ENCODE measurements around the gene SHMT1.
"Not testable (repeated sequence)": the region's sequence is repeated elsewhere in the genome, so short reads cannot be mapped to it uniquely, and the experiment has no call there.

SHMT1 gene

DNA sequence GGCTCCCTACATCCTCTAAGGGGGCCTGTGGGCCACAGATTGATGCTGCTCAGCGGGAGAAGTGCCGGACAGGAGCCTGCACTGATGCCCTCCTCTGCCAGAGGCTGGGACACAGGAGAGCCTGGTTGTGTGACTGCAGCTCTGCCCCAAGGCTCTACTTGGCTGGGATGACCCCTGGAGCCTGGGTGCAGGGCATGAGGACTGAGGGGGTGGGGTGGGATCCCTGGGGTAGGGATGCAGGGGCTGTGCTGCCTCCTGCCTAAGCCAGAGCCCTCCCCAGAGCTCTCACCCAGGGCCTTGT, 14.8 kb upstream of the SHMT1 start:
- DNase-seq (ENCODE audit: low read depth) = no peak

GRCh38 chr17:18377437-18378204, 14.3 kb upstream of the SHMT1 start, which contains the start of gene EVPLL:
TSS of gene EVPLL (plus strand) at chr17:18377778. CDS start at chr17:18380938, 3,160 bp downstream.
- peak; percentile 63 for DNase-seq (ENCODE audit: low read depth)

DNA sequence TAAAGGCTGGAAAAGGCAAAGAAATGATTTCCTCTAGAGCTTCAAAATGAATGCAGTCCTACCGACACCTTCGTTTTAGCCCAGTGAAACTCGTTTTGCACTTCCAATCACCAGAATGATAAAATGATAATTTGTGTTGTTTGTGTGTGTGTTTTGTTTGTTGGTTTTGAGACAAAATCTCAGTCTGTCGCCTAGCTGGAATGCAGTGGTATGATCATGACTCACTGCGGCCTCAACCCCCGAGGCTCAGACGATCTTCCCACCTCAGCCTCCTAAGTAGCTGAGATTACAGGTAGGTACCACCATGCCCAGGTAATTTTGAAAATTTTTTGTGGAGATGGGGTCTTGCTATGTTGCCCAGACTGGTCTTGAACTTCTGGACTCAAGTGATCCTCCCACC, 10.9 kb upstream of the SHMT1 start:
- DNase-seq (ENCODE audit: low read depth) = no peak

DNA sequence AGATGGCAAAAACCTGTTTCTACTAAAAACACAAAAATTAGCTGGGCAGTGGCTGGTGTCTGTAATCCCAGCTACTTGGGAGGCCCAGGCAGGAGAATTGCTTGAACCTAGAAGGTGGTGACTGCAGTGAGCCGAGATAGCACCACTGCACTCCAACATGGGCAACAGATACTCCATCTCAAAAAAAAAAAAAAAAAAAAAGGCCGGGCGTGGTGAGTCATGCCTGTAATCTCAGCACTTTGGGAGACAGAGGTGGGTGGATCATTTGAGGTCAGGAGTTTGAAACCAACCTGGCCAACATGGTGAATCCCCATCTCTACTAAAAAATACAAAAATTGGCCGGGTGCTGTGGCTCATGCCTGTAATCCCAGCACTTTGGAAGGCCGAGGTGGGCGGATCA, 9.8 kb upstream of the SHMT1 start:
- peak; percentile 9 for DNase-seq (ENCODE audit: low read depth)

DNA sequence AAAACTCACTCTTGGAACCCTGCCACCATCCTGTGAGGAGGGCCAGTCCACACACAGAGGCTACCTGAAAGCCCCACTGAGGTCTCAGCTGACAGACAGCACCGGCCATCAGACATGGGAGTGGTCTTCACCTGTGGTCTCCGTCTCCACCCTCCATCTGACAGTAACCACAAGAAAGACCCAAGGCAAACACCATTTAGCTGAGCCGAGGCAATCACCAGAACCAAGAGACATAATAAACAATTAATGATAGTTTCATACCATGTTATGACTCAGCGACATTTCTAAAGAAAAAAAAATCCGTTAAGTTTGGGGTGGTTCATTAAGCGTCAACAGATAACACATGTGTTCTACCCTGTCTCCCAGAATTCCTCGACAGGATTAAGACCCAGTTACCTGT, 8.1 kb upstream of the SHMT1 start:
- DNase-seq (ENCODE audit: low read depth) = peak; percentile 5

DNA sequence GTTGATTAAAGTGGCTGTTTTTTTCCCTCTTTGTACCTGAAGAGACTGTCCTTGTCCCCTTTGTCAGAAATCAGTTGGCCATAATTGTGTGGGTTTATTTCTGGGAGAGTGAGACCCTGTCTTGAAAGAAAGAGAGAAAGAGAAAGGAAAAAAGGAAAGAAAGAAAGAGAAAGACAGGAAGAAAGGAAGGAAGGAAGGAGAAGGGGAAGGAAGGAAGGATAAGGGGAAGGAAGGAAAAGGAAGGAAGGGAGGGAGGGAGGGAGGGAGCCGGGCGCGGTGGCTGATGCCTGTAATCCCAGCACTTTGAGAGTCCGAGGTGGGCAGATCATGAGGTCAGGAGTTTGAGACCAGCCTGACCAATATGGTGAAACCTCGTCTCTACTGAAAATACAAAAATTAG, 7.4 kb upstream of the SHMT1 start:
- DNase-seq (ENCODE audit: low read depth) = no peak

GRCh38 chr17:18368946-18369345, 5.6 kb upstream of the SHMT1 start:
- peak; percentile 6 for DNase-seq (ENCODE audit: low read depth)

- no peak for DNase-seq (ENCODE audit: low read depth)
Observed at GRCh38 chr17:18364166-18364565, 816 bp upstream of the SHMT1 start.

DNA sequence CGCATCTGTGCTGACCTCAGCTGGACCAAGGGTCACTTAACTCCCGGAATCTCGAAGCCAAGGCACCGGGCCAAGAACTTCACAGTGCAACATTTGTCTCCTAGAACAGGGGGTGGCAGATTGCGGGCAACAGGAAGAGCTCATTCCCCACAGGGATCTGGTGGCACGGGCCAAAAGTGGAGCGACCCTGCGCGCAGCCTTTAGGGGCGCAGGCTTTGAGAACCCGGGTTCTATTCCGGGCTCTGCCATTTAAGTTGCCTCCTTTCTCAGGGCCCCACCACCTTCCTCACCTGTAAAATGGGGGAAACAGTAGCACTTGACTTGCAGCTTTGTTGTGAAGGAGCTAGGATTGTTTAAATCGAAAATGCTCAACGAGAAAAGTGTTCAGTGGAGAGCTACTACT, 651 bp downstream of the SHMT1 start:
- peak; percentile 51 for DNase-seq (ENCODE audit: low read depth)

DNA sequence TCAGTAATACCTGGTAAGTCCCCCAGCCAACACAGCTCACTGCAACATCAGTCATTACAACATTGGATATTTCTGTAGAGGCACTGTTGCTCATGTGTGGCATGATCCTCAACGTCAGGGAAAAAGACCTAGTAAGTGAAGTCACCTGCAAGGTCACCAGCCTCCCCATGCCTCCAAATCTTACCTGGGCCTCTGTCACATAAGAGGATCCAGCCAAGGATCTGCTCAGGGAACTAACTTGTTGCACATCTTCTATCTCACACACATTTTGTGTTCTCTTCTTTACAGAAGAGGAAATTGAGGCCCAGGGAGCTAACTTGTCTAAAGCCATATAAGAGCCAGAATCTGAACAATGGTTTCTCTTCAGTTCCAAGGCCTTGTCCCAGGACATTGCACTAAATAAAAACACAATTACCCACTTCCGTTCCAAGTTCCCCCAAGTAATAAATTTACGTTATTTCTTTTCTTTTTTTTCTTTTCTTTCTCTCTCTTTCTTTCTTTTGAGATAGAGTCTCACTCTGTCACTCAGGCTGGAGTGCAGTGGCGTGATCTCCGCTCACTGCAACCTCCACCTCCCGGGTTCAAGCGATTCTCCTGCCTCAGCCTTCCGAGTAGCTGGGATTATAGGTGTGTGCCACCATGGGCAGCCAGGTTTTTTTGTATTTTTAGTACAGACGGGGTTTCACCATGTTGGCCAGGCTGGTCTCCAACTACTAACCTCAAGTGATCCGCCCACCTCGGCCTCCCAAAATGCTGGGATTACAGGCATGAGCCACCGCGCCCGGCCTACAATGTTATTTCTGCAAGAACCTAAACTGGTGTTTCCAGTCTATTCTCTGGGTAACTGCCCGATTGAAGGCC, 1.3 kb downstream of the SHMT1 start:
- no peak for DNase-seq (ENCODE audit: low read depth)

DNA sequence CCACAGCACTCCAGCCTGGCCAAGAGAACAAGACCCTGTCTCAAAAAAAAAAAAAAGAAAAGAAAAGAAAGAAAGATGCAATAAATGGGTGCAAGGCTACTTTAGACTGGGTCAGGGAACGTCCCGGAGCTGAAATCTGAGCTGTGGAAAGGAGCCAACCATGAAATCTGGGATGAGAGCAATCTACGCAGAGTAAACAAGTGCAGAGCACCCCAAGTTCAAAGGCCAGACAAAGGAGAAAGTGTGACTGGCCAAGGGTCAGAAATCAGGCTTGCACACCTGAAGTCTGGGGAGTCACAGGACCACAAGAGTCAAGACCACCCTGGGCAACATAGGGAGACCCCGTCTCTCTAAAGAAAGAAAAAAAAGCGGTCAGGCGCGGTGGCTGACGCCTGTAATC, 2.8 kb downstream of the SHMT1 start:
- no peak for DNase-seq (ENCODE audit: low read depth)

DNA sequence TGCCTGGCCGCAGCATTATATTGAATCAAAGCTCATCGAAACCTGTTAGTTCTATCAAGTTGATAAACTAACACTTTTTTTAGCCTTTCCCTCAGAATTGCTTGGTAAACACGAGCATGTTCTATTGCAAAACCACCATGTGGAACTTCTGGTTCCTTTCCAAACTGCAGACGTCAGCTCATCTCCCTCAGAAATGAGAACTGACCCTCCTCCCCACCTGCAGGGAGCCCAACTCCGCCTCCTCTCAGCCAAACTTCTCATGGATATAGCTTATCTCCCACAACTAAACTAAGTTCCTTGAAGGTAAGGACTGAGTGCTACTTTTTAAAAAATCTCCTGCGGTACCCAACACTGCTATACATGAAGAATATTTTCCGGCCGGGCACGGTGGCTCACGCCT, 6.7 kb downstream of the SHMT1 start:
- DNase-seq (ENCODE audit: low read depth) = peak; percentile 85

DNA sequence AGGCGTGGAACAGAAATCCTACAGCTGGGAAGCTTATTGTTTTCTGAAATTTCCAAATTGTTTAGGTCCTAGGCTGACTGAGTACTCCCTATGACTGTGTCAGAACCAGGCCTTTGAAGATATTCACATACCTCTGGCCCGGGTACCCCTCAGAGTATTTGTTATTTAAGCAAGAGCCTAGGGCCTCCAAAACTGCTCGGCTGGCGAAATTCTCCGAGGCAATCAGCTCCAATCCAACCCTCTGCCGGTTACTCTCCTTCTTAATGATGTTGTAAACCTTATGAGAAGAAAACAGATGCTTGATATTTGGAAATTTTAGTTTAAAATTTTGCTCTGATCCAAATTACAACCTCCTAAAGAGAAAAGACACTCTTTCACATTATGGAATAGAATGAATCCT, 9.8 kb downstream of the SHMT1 start:
- DNase-seq (ENCODE audit: low read depth) = no peak

- no peak for DNase-seq (ENCODE audit: low read depth)
Observed at GRCh38 chr17:18344021-18344420, 19.3 kb downstream of the SHMT1 start.

GRCh38 chr17:18339933-18340332, 23.4 kb downstream of the SHMT1 start:
- no peak for DNase-seq (ENCODE audit: low read depth)

GRCh38 chr17:18338158-18338557, 25.2 kb downstream of the SHMT1 start:
- DNase-seq (ENCODE audit: low read depth) = not testable (repeated sequence)

DNA sequence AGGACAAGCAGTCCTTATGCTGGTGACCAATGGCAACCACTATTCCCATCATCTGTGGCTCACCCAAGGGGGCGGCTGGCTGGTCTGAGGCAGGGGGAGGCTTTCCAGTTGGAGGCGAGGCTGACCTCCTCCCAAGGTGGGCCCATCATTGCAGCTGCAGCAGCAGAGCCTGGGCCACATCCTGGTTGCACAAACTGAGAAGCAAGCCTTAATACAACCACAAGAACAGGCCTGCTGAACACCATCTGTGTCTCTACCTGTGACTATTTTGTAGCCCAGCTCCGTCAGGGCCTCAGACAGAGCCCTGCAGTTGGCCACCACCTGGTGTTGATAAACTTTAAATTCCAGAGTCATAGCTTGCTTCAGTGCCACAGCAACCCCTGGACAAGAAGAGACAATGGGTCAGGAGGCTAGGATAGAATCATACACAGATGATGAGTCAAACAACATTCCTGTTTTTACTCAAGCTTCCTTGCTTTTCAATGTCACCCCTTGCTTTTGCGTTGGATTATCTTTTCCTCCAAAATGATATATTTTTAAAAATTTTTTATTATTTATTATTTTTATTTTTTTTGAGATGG, 30.4 kb downstream of the SHMT1 start:
- peak; percentile 10 for DNase-seq (ENCODE audit: low read depth)

DNA sequence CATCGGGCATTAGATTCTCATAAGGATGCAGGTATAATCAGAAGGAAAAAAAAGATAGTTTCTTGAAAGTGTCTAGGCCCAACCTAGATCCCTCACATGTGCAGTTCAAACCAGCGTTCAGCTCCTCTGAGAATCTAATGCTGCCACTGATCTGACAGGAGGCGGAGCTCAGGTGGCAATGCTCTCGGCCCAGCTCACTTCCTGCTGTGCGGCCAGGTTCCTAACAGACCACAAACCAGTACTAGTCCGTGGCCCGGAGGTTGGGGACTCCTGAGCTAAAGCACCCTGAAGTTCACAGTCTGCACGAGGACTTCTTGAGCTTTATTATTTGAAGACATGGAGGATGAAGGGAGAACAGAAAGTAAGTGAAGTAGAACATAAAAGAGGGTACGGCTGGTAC, 31.5 kb downstream of the SHMT1 start:
- no peak for DNase-seq (ENCODE audit: low read depth)

DNA sequence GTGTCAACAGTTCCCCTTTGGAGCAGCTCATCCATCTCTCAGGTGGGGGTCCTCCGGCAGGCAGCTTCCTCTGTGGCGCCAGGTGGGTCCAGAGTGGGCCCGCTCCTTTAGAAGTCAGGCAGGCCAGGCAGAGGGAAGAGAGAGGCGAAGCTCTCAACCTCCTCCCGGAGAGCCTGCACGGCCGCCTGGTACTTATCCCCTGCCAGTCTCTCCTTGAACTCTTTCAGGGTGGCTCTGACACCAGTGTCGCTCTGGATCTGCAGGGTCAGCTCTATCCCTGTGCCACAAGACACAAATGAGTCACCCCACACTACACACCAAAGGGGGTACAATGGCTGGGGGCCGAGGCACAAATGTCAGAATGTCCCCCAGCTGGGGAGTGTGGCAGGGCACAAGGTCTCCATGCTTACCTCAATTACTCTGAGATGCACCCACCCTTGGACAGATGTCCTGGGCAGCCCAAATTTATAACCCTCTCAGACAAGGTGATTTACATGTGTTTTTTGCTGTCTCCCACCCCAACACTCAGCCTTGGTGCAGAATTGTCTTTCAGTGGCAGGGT, 34.6 kb downstream of the SHMT1 start:
- DNase-seq (ENCODE audit: low read depth) = no peak

DNA sequence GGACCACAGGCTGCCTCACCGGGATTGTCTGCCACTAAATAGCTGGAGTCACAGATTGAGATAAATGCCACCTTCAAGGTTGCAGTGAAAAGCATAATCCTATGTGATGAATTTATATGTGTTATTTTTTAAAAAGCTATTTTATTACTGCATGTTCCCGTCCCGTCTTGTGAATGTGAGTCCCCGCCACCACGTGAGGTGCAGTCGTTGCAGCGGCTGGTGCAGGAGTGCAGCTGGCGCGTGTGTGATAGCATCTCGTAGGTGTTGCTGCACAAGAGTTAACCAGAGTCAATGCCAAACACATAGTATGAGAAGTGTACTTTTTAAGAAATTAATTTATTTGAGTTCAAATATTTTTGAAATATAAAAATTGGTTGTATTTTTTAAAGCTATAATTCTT, 35.8 kb downstream of the SHMT1 start:
- DNase-seq (ENCODE audit: low read depth) = no peak

- DNase-seq (ENCODE audit: low read depth) = no peak
Observed at GRCh38 chr17:18327093-18327492, 36.3 kb downstream of the SHMT1 start.

GRCh38 chr17:18326572-18326971, 36.8 kb downstream of the SHMT1 start:
- no peak for DNase-seq (ENCODE audit: low read depth)

DNA sequence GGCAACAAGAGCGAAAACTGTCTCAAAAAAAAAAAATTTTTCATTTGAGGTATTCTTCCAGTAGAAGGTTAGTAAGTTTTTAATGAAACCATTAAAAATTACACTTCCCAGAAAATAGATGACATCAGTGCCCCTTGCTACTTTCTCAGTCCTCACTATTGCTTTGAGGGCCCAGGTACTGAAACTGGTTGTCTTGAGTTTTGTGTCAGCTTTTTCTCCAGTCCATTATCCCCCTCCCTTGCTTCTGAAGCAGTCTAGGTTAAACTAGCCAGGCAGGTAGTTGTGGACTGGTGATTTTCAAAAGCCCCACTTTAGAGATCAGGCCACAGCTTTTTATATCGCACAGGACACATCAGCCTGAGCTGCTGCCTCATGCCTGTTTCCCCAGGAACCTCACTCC, 37.3 kb downstream of the SHMT1 start:
- DNase-seq (ENCODE audit: low read depth) = no peak
